HG02623 (cell line): ENCODE data around the gene PDE7B.

ENCODE experiments used
- ATAC-seq: cut with Tn5 transposase; IDR thresholded peaks from one replicate; pipeline ENCODE4 v1.9.1; 2021; ENCODE audit warnings: moderate library complexity; ENCODE audit not compliant: unreplicated experiment

The PDE7B gene

GRCh38 chr6:136020691-136021090 lies 169.2 kb downstream of the PDE7B start:
- ATAC-seq: no peak

GRCh38 chr6:136022224-136022874 lies 170.8 kb downstream of the PDE7B start:
- ATAC-seq: no peak

- no peak for ATAC-seq
Measured at GRCh38 chr6:136024711-136025110, 173.2 kb downstream of the PDE7B start.

GRCh38 chr6:136025736-136026135 lies 174.2 kb downstream of the PDE7B start:
- no peak for ATAC-seq

GRCh38 chr6:136030131-136030530 lies 178.6 kb downstream of the PDE7B start:
- no peak for ATAC-seq

- no peak for ATAC-seq
Measured at GRCh38 chr6:136031982-136032381, 180.5 kb downstream of the PDE7B start.

- ATAC-seq: no peak
Measured at GRCh38 chr6:136033416-136033815, 181.9 kb downstream of the PDE7B start.

- ATAC-seq: no peak
Measured at GRCh38 chr6:136034422-136034821, 182.9 kb downstream of the PDE7B start.

GRCh38 chr6:136035378-136036070 lies 184.0 kb downstream of the PDE7B start:
- no peak for ATAC-seq

GRCh38 chr6:136036071-136036380 lies 184.5 kb downstream of the PDE7B start:
- ATAC-seq: no peak

- ATAC-seq: no peak
Measured at GRCh38 chr6:136036601-136037000, 185.1 kb downstream of the PDE7B start.

- ATAC-seq: no peak
Measured at GRCh38 chr6:136037242-136037875, 185.9 kb downstream of the PDE7B start.

GRCh38 chr6:136037876-136038460 lies 186.5 kb downstream of the PDE7B start:
- no peak for ATAC-seq

GRCh38 chr6:136038531-136038930 lies 187.0 kb downstream of the PDE7B start:
- ATAC-seq: no peak

GRCh38 chr6:136039185-136039584 lies 187.7 kb downstream of the PDE7B start:
- no peak for ATAC-seq

GRCh38 chr6:136050475-136050874 lies 199.0 kb downstream of the PDE7B start:
- ATAC-seq: no peak

GRCh38 chr6:136051140-136051775 lies 199.8 kb downstream of the PDE7B start:
- no peak for ATAC-seq

- no peak for ATAC-seq
Measured at GRCh38 chr6:136052031-136052430, 200.5 kb downstream of the PDE7B start.

- no peak for ATAC-seq
Measured at GRCh38 chr6:136058852-136059251, 207.4 kb downstream of the PDE7B start.

- no peak for ATAC-seq
Measured at GRCh38 chr6:136059308-136059707, 207.8 kb downstream of the PDE7B start.

GRCh38 chr6:136060052-136060451 lies 208.6 kb downstream of the PDE7B start:
- no peak for ATAC-seq

GRCh38 chr6:136060759-136061158 lies 209.3 kb downstream of the PDE7B start:
- no peak for ATAC-seq
